Measurements from ENCODE around the gene PCDHGA4. TPM values are rescaled to one million over a fixed set of nuclear protein-coding genes. Genes with fewer than 3 reads are reported as not detected.

The PCDHGA4 gene
- total RNA-seq, 2 donors from 2014 or later = 0.86 to 5.0 TPM

GRCh38 chr5:141362719-141363118 lies 7.9 kb downstream of the PCDHGA4 start:
- H3K9me3 Mint-ChIP-seq = peaks cover 73% of the 10 kb centered on the region
- Histone ChIP-seq H3K9me3 (ENCODE audit: control insufficient read depth, low read length) (peaks cover 57% of the 10 kb centered on the region), H3K9ac (ENCODE audit: extremely low read depth, low read length, poor library complexity, severe bottlenecking) (no peak overlapping the region), H3K27ac (ENCODE audit: low read depth, low read length) (no peak overlapping the region), H3K4me3 (ENCODE audit: low read length) (no peak overlapping the region), H3K4me1 (ENCODE audit: control insufficient read depth, insufficient read depth, low read length) (no peaks in the 10 kb centered on the region), H3K36me3 (ENCODE audit: control insufficient read depth, insufficient read depth, low read length) (no peaks in the 10 kb centered on the region), H3K27me3 (ENCODE audit: control insufficient read depth, insufficient read depth, low read length, poor library complexity, severe bottlenecking) (no peaks in the 10 kb centered on the region)
- H3K4me1 Mint-ChIP-seq = no peaks in the 10 kb centered on the region
- no peak overlapping the region for H3K27ac Mint-ChIP-seq
- H3K36me3 Mint-ChIP-seq (ENCODE audit: low read depth) = peaks cover 51% of the 10 kb centered on the region
- no peak overlapping the region for H3K4me3 Mint-ChIP-seq
- no peaks in the 10 kb centered on the region for H3K27me3 Mint-ChIP-seq (ENCODE audit: insufficient read depth)
- DNase-seq = no peak
- no peak for TF ChIP-seq CTCF (conservative IDR thresholded peaks at IDR 0.05)

- Histone ChIP-seq H3K4me3 (ENCODE audit: low read length) (no peak within 1 kb of the TSS), H3K9me3 (ENCODE audit: control insufficient read depth, low read length) (peaks cover 47% of the 10 kb centered on the region), H3K9ac (ENCODE audit: extremely low read depth, low read length, poor library complexity, severe bottlenecking) (no peak within 1 kb of the TSS), H3K27me3 (ENCODE audit: control insufficient read depth, insufficient read depth, low read length, poor library complexity, severe bottlenecking) (no peaks in the 10 kb centered on the region), H3K27ac (ENCODE audit: low read depth, low read length) (no peak within 1 kb of the TSS), H3K36me3 (ENCODE audit: control insufficient read depth, insufficient read depth, low read length) (no peaks in the 10 kb centered on the region), H3K4me1 (ENCODE audit: control insufficient read depth, insufficient read depth, low read length) (no peaks in the 10 kb centered on the region)
- no peak for TF ChIP-seq CTCF (conservative IDR thresholded peaks at IDR 0.05)
- no peak for DNase-seq
- Mint-ChIP-seq H3K4me3 (no peak within 1 kb of the TSS), H3K4me1 (no peaks in the 10 kb centered on the region), H3K27me3 (ENCODE audit: insufficient read depth) (no peaks in the 10 kb centered on the region), H3K27ac (no peak within 1 kb of the TSS), H3K9me3 (peaks cover 68% of the 10 kb centered on the region), H3K36me3 (ENCODE audit: low read depth) (peaks cover 50% of the 10 kb centered on the region)
- 96% methylated on average over 28 to 33 of the region's 34 CpGs for WGBS, 2 experiments (ENCODE audit: insufficient coverage in 1 of 2, insufficient read length in 1 of 2)
These were observed 9.3 kb downstream of the PCDHGA4 start, which contains the start of gene PCDHGA5 for GRCh38 chr5:141363952-141364660. TSS of gene PCDHGA5 (plus strand) at chr5:141364162. CDS start at chr5:141364331, 169 bp downstream.

GRCh38 chr5:141366016-141366896 lies 11.4 kb downstream of the PCDHGA4 start:
- no peak for TF ChIP-seq CTCF (conservative IDR thresholded peaks at IDR 0.05)
- H3K27me3 ChIP-seq (ENCODE audit: control insufficient read depth, insufficient read depth, low read length, poor library complexity, severe bottlenecking) = no peaks in the 10 kb centered on the region
- H3K27ac ChIP-seq (ENCODE audit: low read depth, low read length) = no peak overlapping the region
- 96% methylated on average over 43 to 46 of the region's 46 CpGs for WGBS, 2 experiments (ENCODE audit: insufficient coverage in 1 of 2, insufficient read length in 1 of 2)
- H3K36me3 ChIP-seq (ENCODE audit: control insufficient read depth, insufficient read depth, low read length) = no peaks in the 10 kb centered on the region
- no peak for DNase-seq
- H3K4me3 ChIP-seq (ENCODE audit: low read length) = no peak overlapping the region
- Mint-ChIP-seq H3K27me3 (ENCODE audit: insufficient read depth) (no peaks in the 10 kb centered on the region), H3K4me3 (no peak overlapping the region), H3K36me3 (ENCODE audit: low read depth) (peaks cover 47% of the 10 kb centered on the region), H3K9me3 (peaks cover 68% of the 10 kb centered on the region), H3K27ac (no peak overlapping the region), H3K4me1 (no peaks in the 10 kb centered on the region)
- no peak overlapping the region for H3K9ac ChIP-seq (ENCODE audit: extremely low read depth, low read length, poor library complexity, severe bottlenecking)
- H3K4me1 ChIP-seq (ENCODE audit: control insufficient read depth, insufficient read depth, low read length) = no peaks in the 10 kb centered on the region
- H3K9me3 ChIP-seq (ENCODE audit: control insufficient read depth, low read length) = peaks cover 43% of the 10 kb centered on the region

Data from endodermal cell (in vitro differentiated cells).